OCI-LY1 (cell line): Measurements from ENCODE around the gene KLHL35.

Source experiments
- H2AFZ ChIP-seq: fragments of 200-600 bp; sonication (generic), shearing (Covaris generic); 2 replicates; pipeline ENCODE4 v1.6.0; 2014; ENCODE audit warnings: antibody characterized with exemption, mild to moderate bottlenecking, low read length
- H3F3A ChIP-seq: fragments of 200-600 bp; sonication (generic), shearing (Covaris generic); 2 replicates; pipeline ENCODE4 v1.6.0; 2014; ENCODE audit warnings: mild to moderate bottlenecking, antibody characterized with exemption, low read length, moderate library complexity; ENCODE audit not compliant: insufficient read depth
- H3K27ac ChIP-seq: fragments of 200-600 bp; sonication (generic); 2 replicates; pipeline ENCODE4 v1.5.1; 2014; ENCODE audit warnings: low read length, mixed run types, mild to moderate bottlenecking, low read depth; ENCODE audit not compliant: poor library complexity, severe bottlenecking
- H3K27me3 ChIP-seq: fragments of 200-600 bp; sonication (generic); 2 replicates; pipeline ENCODE4 v1.6.0; 2014; ENCODE audit warnings: antibody characterized with exemption, mild to moderate bottlenecking, low read length, moderate library complexity; ENCODE audit not compliant: insufficient read depth
- H3K36me3 ChIP-seq: fragments of 200-600 bp; sonication (generic); 2 replicates; pipeline ENCODE4 v1.6.1; 2014; ENCODE audit warnings: mild to moderate bottlenecking, antibody characterized with exemption, low read length, moderate library complexity, mixed read lengths; ENCODE audit not compliant: insufficient read depth
- H3K4me1 ChIP-seq: fragments of 200-600 bp; sonication (generic); 2 replicates; pipeline ENCODE4 v1.5.1; 2014; ENCODE audit warnings: mild to moderate bottlenecking, low read length, moderate library complexity; ENCODE audit not compliant: insufficient read depth, severe bottlenecking
- H3K4me2 ChIP-seq: fragments of 200-600 bp; sonication (generic), shearing (Covaris generic); 2 replicates; pipeline ENCODE4 v1.6.1; 2014; ENCODE audit warnings: low read length
- H3K4me3 ChIP-seq: fragments of 200-600 bp; sonication (generic); 2 replicates; pipeline ENCODE4 v1.5.1; 2014; ENCODE audit warnings: low read length, low read depth, mild to moderate bottlenecking, mixed read lengths; ENCODE audit not compliant: poor library complexity, severe bottlenecking
- H3K79me2 ChIP-seq: fragments of 200-600 bp; shearing (Covaris generic); 2 replicates; pipeline ENCODE4 v1.6.1; 2016; ENCODE audit warnings: mixed run types, low read length, mixed read lengths; ENCODE audit not compliant: insufficient read depth
- H3K9ac ChIP-seq: fragments of 200-600 bp; sonication (generic), shearing (Covaris generic); 2 replicates; pipeline ENCODE4 v1.6.1; 2014; ENCODE audit warnings: mild to moderate bottlenecking, low read length, mixed read lengths
- H3K9me2 ChIP-seq: fragments of 200-600 bp; sonication (generic), shearing (Covaris generic); 2 replicates; pipeline ENCODE4 v1.6.1; 2014; ENCODE audit warnings: low read depth, mild to moderate bottlenecking, low read length, mixed read lengths
- H3K9me3 ChIP-seq: fragments of 200-600 bp; shearing (Covaris generic); 2 replicates; pipeline ENCODE4 v1.6.1; 2014; ENCODE audit warnings: low read length, mixed read lengths
- H4K20me1 ChIP-seq: fragments of 200-600 bp; sonication (generic), shearing (Covaris generic); 2 replicates; pipeline ENCODE4 v1.6.0; 2016; ENCODE audit warnings: mild to moderate bottlenecking, low read length; ENCODE audit not compliant: insufficient read depth
- EZH2 ChIP-seq: fragments of 200-600 bp; sonication (generic), shearing (Covaris generic); IDR thresholded peaks from 2 replicates; pipeline ENCODE4 v1.8.0; 2017; ENCODE audit warnings: borderline replicate concordance, mixed run types, mild to moderate bottlenecking, antibody characterized with exemption, low read length, moderate library complexity, mixed read lengths
- TF ChIP-seq, protein P1 (sequence below): fragments of 200-600 bp; sonication (generic), shearing (Covaris generic); IDR thresholded peaks from 2 replicates; pipeline ENCODE4 v1.5.1; 2017; ENCODE audit warnings: mild to moderate bottlenecking, antibody characterized with exemption, low read length, moderate library complexity, mixed read lengths

The KLHL35 gene

DNA sequence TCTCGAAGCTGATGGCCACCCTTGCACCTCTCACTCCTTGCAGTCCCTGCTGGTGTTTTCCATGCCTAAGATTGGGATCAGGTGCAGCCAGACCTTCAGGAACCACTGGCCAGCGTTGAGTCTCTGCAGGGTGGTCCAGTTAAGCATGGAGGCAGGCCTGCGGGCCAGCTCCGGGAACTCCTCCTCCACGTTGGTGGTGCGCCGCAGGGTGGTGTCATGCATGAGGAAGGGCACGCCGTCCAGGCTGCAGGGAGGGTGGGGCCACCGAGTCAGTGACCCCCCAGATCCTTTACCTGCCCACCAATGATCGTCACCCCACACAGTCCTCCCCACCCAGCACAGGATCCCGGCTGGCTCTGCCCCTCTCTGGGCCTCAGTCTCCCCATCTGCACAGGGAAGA, 10.0 kb upstream of the KLHL35 start:
- Histone ChIP-seq H4K20me1 (no peaks in the 10 kb centered on the region), H3K4me1 (no peaks in the 10 kb centered on the region), H3K4me2 (no peak overlapping the region), H3K36me3 (no peaks in the 10 kb centered on the region), H3K27me3 (no peaks in the 10 kb centered on the region), H2AFZ (no peak overlapping the region), H3K79me2 (no peaks in the 10 kb centered on the region), H3K9ac (no peak overlapping the region), H3K4me3 (no peak overlapping the region), H3K27ac (no peak overlapping the region), H3F3A (no peaks in the 10 kb centered on the region), H3K9me2 (no peaks in the 10 kb centered on the region), H3K9me3 (no peaks in the 10 kb centered on the region)
- TF ChIP-seq, protein P1, sequence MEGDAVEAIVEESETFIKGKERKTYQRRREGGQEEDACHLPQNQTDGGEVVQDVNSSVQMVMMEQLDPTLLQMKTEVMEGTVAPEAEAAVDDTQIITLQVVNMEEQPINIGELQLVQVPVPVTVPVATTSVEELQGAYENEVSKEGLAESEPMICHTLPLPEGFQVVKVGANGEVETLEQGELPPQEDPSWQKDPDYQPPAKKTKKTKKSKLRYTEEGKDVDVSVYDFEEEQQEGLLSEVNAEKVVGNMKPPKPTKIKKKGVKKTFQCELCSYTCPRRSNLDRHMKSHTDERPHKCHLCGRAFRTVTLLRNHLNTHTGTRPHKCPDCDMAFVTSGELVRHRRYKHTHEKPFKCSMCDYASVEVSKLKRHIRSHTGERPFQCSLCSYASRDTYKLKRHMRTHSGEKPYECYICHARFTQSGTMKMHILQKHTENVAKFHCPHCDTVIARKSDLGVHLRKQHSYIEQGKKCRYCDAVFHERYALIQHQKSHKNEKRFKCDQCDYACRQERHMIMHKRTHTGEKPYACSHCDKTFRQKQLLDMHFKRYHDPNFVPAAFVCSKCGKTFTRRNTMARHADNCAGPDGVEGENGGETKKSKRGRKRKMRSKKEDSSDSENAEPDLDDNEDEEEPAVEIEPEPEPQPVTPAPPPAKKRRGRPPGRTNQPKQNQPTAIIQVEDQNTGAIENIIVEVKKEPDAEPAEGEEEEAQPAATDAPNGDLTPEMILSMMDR = no peak
- no peak for TF ChIP-seq EZH2

DNA sequence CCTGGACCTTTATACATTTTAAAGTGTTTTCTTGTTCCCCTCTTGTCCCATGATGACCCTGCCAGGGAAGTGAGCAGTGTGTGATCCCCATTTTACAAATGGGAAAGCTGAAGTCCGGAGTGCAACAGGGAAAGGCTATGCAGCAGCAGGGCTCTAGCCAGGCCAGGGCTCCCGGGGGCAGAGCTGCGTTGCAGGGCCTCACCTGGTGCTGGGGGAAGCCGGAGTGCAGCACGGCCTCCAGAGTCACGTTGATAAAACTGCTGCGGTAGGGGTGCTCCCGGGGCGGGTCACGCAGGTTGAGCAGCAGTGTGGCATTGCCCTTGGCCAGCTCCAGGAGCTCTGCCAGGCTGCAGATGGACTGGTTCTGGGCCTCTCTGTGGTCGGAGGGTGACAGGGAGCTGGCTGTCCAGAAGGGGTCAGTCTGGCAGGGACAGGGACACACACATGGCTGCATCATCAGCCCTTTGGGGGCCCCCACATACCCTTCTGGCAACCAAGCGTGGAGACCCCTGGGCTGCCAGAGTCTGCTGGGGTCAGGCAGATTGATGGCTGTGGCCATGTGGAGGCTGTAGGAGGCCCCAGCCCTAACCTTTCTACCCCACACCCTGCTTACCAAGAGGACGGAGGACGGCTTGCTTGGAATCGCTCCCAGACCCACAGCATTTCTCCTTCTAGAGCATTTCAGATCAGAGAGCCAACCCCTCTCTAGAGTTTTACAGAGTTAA, 9.3 kb upstream of the KLHL35 start:
- H3K9me2 ChIP-seq = no peaks in the 10 kb centered on the region
- TF ChIP-seq, protein P1 = no peak
- TF ChIP-seq EZH2 = no peak
- H3K9ac ChIP-seq = no peak overlapping the region
- H2AFZ ChIP-seq = no peak overlapping the region
- no peak overlapping the region for H3K4me2 ChIP-seq
- H3K27me3 ChIP-seq = no peaks in the 10 kb centered on the region
- no peaks in the 10 kb centered on the region for H3F3A ChIP-seq
- no peaks in the 10 kb centered on the region for H3K36me3 ChIP-seq
- H3K27ac ChIP-seq = no peak overlapping the region
- no peaks in the 10 kb centered on the region for H3K79me2 ChIP-seq
- H3K4me3 ChIP-seq = no peak overlapping the region
- no peaks in the 10 kb centered on the region for H4K20me1 ChIP-seq
- no peaks in the 10 kb centered on the region for H3K9me3 ChIP-seq
- H3K4me1 ChIP-seq = no peaks in the 10 kb centered on the region

- no peak overlapping the region for H3K27ac ChIP-seq
- no peaks in the 10 kb centered on the region for H3K9me2 ChIP-seq
- no peak overlapping the region for H3K9ac ChIP-seq
- no peaks in the 10 kb centered on the region for H3K9me3 ChIP-seq
- H3K79me2 ChIP-seq = no peaks in the 10 kb centered on the region
- H3K4me2 ChIP-seq = no peak overlapping the region
- no peaks in the 10 kb centered on the region for H3F3A ChIP-seq
- H3K4me3 ChIP-seq = no peak overlapping the region
- TF ChIP-seq EZH2 = no peak
- TF ChIP-seq, protein P1 = no peak
- no peaks in the 10 kb centered on the region for H3K36me3 ChIP-seq
- H3K4me1 ChIP-seq = no peaks in the 10 kb centered on the region
- no peaks in the 10 kb centered on the region for H4K20me1 ChIP-seq
- H2AFZ ChIP-seq = no peak overlapping the region
- H3K27me3 ChIP-seq = no peaks in the 10 kb centered on the region
These were observed 8.8 kb upstream of the KLHL35 start for GRCh38 chr11:75441804-75442132.
